D341Med (cell line): ENCODE measurements around the gene SCAF1.

Source experiments
- DNase-seq: peaks from one replicate; pipeline ENCODE4 v3.0.0; 2012; ENCODE audit warnings: low spot score

Gene SCAF1

DNA sequence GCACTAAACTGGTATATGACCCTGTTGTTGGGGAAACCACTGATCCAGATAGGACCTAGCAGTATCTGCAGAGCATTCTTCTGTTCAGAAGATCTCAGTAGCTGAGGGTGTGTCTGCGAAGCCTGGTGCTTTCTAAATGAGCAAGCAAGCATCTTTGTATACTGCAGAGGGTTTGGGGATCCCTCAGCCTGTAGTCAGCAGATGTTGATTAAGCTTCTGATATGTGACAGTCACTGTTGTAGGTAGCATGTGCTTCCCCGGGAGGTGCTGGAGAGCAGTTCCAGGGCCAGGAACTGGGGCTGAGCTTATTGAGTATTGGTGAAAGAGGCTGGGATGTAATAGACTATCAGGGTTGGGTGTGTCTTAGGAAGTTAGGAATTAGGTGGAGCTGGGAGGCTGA is 1.5 kb downstream of the SCAF1 start:
- DNase-seq: no peak

GRCh38 chr19:49645592-49645991 is 3.6 kb downstream of the SCAF1 start:
- DNase-seq: no peak

- DNase-seq: no peak
Measured at GRCh38 chr19:49645995-49646394, 4.0 kb downstream of the SCAF1 start.

- DNase-seq: no peak
Measured at GRCh38 chr19:49646586-49646985, 4.6 kb downstream of the SCAF1 start.

GRCh38 chr19:49651029-49651819 is 9.2 kb downstream of the SCAF1 start:
- peak; percentile 33 for DNase-seq

- DNase-seq: peak; percentile 27
Measured at GRCh38 chr19:49651820-49652550, 10.0 kb downstream of the SCAF1 start.

DNA sequence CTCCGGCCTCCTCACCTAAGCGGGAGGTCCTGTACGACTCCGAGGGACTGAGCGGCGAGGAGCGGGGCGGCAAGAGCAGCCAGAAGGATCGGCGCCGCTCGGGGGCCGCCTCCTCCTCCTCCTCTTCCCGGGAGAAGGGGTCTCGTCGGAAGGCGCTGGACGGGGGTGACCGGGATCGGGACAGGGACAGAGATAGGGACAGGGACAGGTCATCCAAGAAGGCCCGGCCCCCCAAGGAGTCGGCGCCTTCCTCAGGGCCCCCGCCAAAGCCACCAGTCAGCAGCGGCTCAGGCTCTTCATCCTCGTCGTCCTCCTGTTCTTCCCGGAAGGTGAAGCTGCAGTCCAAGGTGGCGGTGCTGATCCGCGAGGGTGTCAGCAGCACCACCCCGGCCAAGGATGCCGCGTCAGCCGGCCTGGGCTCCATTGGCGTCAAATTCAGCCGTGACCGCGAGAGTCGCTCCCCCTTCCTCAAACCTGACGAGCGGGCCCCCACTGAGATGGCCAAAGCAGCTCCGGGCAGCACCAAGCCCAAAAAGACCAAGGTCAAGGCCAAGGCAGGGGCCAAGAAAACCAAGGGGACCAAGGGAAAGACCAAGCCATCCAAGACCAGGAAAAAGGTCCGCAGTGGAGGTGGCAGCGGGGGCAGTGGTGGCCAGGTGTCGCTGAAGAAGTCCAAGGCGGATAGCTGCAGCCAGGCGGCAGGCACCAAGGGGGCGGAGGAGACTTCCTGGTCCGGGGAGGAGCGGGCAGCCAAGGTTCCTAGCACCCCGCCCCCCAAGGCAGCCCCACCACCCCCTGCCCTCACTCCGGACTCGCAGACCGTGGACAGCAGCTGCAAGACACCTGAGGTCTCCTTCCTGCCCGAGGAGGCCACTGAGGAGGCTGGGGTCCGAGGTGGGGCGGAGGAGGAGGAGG is 10.8 kb downstream of the SCAF1 start:
- DNase-seq: peak; percentile 30

- DNase-seq: no peak
Measured at GRCh38 chr19:49653466-49653806, 11.4 kb downstream of the SCAF1 start.

GRCh38 chr19:49654581-49654980 is 12.6 kb downstream of the SCAF1 start:
- DNase-seq: no peak

DNA sequence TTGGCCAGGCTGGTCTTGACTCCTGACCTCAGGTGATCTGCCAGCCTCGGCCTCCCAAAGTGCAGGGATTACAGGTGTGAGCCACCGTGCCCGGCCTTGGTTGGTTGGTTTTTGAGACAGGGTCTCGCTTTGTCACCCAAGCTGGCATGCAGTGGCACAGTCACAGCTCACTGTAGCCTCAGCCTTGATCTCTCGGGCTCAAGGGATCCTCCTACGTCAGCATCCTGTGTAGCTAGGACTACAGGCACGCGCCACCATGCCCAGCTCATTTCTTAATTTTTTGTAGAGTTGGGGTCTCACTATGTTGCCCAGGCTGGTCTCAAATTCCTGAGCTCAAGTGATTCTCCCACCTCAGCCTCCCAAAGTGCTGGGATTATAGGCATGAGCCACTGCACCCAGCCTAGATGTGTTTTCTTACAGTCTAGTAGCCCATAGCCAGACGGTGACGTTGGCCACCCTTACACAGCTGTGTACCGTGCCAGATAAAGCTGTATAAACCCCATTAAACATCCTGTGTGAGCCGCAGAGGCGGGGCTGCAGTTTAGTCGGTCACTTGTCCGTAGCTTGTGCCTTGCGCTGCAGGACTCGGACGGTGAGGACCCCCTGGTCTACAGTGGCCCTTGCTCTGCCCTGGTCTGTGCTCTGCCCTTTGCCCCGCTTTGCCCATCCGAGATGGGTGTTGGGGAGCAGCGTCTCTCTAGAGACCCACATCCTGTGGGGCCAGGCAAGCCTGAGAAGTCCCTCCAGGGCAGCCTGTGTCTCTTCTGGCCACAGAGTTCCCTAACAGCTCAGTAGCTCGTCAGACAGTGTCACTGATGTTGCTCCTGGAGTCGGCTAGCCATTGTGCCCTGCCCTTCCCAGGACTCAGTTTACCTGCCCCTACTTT is 13.8 kb downstream of the SCAF1 start:
- no peak for DNase-seq

- no peak for DNase-seq
Measured at GRCh38 chr19:49656456-49657109, 14.6 kb downstream of the SCAF1 start.

DNA sequence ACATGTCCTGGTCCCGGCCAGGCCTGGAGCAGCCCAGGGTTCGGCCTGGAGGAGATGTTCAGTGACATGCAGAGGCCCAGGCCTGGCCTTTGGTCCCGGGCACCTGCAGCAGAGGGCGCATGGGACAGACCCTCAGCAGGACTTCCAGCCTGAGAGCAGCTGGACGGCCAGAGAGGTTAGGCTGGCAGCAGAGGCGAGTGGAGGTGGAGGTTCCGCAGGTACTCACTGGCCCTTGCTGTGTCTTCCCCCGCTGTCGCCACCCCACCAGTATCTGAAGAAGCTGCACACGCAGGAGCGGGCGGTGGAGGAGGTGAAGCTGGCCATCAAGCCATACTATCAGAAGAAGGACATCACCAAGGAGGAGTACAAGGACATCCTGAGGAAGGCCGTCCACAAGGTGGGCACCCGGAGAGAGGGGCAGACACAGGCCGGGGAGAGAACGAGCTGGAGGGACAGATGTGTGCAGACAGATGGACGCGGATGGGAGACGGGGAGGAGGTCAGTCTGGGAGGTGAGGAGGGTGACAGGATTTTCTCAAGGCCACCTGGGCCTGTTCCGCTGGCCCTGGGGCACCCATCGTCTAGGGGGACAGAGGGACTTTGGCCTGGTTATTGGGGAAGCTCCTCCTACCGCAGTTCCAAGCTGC is 15.6 kb downstream of the SCAF1 start:
- DNase-seq: peak; percentile 28

DNA sequence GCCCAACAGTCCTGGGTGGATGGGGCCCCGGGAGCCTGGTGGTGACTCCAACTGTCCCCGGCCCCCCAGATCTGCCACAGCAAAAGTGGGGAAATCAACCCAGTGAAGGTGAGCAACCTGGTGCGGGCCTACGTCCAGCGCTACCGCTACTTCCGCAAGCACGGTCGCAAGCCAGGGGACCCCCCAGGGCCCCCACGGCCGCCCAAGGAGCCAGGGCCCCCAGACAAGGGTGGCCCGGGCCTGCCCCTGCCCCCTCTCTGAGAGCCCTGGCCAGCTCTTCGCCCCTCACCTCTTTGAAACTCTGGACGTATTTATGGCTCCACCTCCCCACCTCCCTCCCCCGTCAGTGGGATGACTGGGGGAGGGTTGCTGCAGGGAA is 16.1 kb downstream of the SCAF1 start:
- no peak for DNase-seq

DNA sequence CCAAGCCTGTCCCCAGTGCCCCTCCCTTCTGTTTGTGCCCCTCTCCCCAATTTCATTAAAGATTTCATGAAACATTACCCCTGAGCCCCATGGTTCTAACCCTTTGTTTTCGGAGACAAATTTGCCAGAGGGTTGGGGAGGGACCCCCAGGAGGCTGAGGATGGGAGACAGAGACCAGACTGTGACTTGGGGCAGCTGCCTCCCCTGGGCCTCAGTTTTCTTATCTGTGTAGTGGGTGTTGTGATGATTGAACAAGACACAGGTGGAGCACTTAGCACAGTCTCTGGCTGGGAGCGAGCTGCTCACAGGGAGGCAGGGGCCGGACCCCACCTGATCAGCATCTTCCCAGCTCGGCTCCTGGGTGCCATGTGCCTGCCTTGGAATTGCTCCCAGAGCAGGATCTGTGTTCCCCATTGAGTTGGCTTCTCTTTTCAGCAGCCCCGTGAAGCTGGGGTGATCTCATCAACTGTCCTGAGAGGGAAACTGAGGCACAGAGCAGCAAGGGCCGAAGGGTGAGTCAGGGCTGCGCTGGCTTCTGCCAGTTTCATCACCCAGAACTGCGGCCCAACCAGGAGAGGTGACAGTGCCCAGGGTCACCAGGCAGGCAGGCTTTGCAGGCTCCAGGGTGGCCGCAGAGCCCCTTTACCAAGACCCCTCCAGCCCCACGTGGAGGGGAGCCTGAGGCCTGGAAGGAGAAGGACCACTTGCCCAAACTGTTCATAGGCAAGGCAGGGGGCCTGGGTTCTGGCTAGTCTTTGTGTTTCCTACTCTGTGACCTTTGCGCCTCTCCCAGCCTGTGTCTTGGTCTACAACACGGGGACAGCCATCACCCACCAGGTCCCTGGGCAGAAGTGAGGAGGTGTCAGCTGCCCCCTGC is 16.8 kb downstream of the SCAF1 start:
- no peak for DNase-seq

DNA sequence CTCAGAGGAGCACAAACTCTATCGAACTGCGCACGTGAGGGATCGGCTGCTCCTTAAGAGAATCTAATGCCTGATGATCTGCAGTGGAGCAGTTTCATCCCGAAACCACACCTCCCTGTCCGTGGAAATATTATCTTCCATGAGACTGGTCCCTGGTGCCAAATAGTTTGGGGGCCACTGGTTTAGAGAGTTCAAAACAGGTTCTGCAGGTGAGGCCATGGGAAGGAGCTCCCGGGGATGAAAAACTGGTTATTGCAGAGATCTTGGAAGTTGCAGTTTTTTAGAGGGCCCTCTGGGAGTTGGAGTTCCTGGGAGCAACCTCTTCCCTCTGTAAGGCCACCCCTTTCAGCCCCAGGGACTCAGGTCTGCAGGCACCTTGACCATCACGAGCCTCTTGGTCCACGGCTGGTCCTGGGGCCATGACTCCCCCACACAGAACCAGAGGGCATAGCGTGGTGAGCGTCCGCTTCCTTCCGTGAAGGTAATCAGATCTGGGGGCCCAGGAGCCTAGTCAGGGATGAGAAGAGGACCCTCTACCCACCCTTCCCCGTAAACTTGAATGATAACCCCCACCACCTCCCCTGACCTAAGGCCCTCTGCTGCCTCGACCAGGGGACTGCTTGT is 18.4 kb downstream of the SCAF1 start:
- DNase-seq: no peak

DNA sequence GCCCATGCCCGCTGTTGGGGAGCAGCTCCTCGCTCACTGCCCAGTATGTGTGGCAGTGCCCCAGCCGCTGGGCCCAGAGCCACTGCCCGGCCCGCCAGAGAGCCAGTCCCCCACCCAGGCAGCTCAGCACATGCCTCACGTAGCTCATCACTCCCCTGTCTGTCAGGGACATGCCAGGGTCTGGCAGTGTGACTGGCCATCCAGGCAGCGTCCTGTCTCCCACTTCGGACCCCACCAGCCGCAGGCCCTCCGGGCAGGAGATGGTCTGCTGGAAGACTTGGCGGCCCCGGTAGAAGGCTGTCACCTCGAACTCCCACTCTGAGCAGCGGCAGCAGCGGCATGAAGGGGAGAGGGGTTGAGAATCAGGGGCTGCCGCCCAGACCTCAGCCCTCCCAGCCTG is 20.0 kb downstream of the SCAF1 start:
- DNase-seq: no peak

GRCh38 chr19:49663224-49663623 is 21.2 kb downstream of the SCAF1 start:
- DNase-seq: no peak

GRCh38 chr19:49664171-49665035 is 22.4 kb downstream of the SCAF1 start:
- peak; percentile 94 for DNase-seq
